ENCODE data around the gene AUNIP.

Gene AUNIP

GRCh38 chr1:25792115-25792514 is 67.1 kb downstream of the AUNIP start:
- H2AFZ ChIP-seq = no peak overlapping the region
- H3K27ac ChIP-seq = no peak overlapping the region
- H3K4me3 ChIP-seq (ENCODE audit: low read depth, low read length) = no peak overlapping the region
- no peaks in the 10 kb centered on the region for H3K9me3 ChIP-seq (ENCODE audit: control insufficient read depth, low read length)
- no peaks in the 10 kb centered on the region for H3K4me1 ChIP-seq
- no peak overlapping the region for H3K9ac ChIP-seq
- no peak for TF ChIP-seq CTCF (IDR thresholded peaks at IDR 0.05)
- H3K36me3 ChIP-seq (ENCODE audit: control insufficient read depth, insufficient read depth, low read length) = no peaks in the 10 kb centered on the region
- H3K4me2 ChIP-seq (ENCODE audit: low read length) = no peak overlapping the region
- H3K27me3 ChIP-seq (ENCODE audit: control insufficient read depth, insufficient read depth, low read length) = no peaks in the 10 kb centered on the region
- no peaks in the 10 kb centered on the region for H3K79me2 ChIP-seq

- Histone ChIP-seq H3K9ac (no peak overlapping the region), H3K4me3 (ENCODE audit: low read depth, low read length) (no peak overlapping the region), H3K4me1 (no peaks in the 10 kb centered on the region), H3K4me2 (ENCODE audit: low read length) (no peak overlapping the region), H3K36me3 (ENCODE audit: control insufficient read depth, insufficient read depth, low read length) (no peaks in the 10 kb centered on the region), H2AFZ (no peak overlapping the region), H3K27ac (no peak overlapping the region), H3K27me3 (ENCODE audit: control insufficient read depth, insufficient read depth, low read length) (no peaks in the 10 kb centered on the region), H3K9me3 (ENCODE audit: control insufficient read depth, low read length) (no peaks in the 10 kb centered on the region), H3K79me2 (no peaks in the 10 kb centered on the region)
- TF ChIP-seq CTCF (IDR thresholded peaks at IDR 0.05) = no peak
Measured at GRCh38 chr1:25790472-25790871, 68.8 kb downstream of the AUNIP start.

GRCh38 chr1:25787760-25788166 is 71.5 kb downstream of the AUNIP start:
- Histone ChIP-seq H3K4me1 (no peaks in the 10 kb centered on the region), H3K4me3 (ENCODE audit: low read depth, low read length) (no peak overlapping the region), H3K27ac (no peak overlapping the region), H3K79me2 (no peaks in the 10 kb centered on the region), H3K36me3 (ENCODE audit: control insufficient read depth, insufficient read depth, low read length) (no peaks in the 10 kb centered on the region), H3K9ac (no peak overlapping the region), H3K27me3 (ENCODE audit: control insufficient read depth, insufficient read depth, low read length) (no peaks in the 10 kb centered on the region), H3K9me3 (ENCODE audit: control insufficient read depth, low read length) (no peaks in the 10 kb centered on the region), H3K4me2 (ENCODE audit: low read length) (no peak overlapping the region), H2AFZ (no peak overlapping the region)
- no peak for TF ChIP-seq CTCF (IDR thresholded peaks at IDR 0.05)

- Histone ChIP-seq H3K79me2 (no peaks in the 10 kb centered on the region), H3K27me3 (ENCODE audit: control insufficient read depth, insufficient read depth, low read length) (no peaks in the 10 kb centered on the region), H3K4me1 (no peaks in the 10 kb centered on the region), H3K9ac (no peak overlapping the region), H3K9me3 (ENCODE audit: control insufficient read depth, low read length) (no peaks in the 10 kb centered on the region), H3K4me2 (ENCODE audit: low read length) (no peak overlapping the region), H3K4me3 (ENCODE audit: low read depth, low read length) (no peak overlapping the region), H3K27ac (no peak overlapping the region), H3K36me3 (ENCODE audit: control insufficient read depth, insufficient read depth, low read length) (no peaks in the 10 kb centered on the region), H2AFZ (no peak overlapping the region)
- no peak for TF ChIP-seq CTCF (IDR thresholded peaks at IDR 0.05)
Measured at GRCh38 chr1:25786887-25787759, 72.1 kb downstream of the AUNIP start.

All from parathyroid adenoma (tissue), 2 donors.